ENCODE data around the gene CCDC141.

DNA sequence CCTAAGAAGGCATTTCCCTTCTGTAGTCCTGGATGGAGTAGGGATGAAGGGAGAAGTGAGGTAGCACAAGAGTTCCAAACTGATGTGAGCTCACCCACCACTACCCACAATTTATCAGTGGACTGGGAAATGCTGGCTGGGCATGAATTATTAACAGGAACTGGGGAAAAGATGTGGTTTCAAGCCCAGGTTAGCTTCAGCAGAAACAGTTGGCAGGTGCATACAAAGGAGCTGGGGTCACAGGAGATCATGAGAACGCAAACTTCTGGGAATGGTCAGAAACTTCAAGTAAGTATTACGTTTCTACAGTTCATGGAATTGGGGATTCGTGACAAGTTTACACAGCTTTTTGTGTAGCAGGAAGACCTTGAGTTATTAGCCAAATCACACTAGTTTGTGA is 5.4 kb downstream of the CCDC141 start:
- TF ChIP-seq, protein P1, sequence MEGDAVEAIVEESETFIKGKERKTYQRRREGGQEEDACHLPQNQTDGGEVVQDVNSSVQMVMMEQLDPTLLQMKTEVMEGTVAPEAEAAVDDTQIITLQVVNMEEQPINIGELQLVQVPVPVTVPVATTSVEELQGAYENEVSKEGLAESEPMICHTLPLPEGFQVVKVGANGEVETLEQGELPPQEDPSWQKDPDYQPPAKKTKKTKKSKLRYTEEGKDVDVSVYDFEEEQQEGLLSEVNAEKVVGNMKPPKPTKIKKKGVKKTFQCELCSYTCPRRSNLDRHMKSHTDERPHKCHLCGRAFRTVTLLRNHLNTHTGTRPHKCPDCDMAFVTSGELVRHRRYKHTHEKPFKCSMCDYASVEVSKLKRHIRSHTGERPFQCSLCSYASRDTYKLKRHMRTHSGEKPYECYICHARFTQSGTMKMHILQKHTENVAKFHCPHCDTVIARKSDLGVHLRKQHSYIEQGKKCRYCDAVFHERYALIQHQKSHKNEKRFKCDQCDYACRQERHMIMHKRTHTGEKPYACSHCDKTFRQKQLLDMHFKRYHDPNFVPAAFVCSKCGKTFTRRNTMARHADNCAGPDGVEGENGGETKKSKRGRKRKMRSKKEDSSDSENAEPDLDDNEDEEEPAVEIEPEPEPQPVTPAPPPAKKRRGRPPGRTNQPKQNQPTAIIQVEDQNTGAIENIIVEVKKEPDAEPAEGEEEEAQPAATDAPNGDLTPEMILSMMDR (IDR thresholded peaks at IDR 0.05) = no peak
- TF ChIP-seq POLR2A (IDR thresholded peaks at IDR 0.05) = no peak

Data from breast epithelium (tissue), 3 donors.